OCI-LY1 (cell line): ENCODE results near the gene DCAF4.

ENCODE experiments used
- H2AFZ ChIP-seq: fragments of 200-600 bp; sonication (generic), shearing (Covaris generic); 2 replicates; pipeline ENCODE4 v1.6.0; 2014; ENCODE audit warnings: antibody characterized with exemption, mild to moderate bottlenecking, low read length
- H3F3A ChIP-seq: fragments of 200-600 bp; sonication (generic), shearing (Covaris generic); 2 replicates; pipeline ENCODE4 v1.6.0; 2014; ENCODE audit warnings: mild to moderate bottlenecking, antibody characterized with exemption, low read length, moderate library complexity; ENCODE audit not compliant: insufficient read depth
- H3K27ac ChIP-seq: fragments of 200-600 bp; sonication (generic); 2 replicates; pipeline ENCODE4 v1.5.1; 2014; ENCODE audit warnings: low read length, mixed run types, mild to moderate bottlenecking, low read depth; ENCODE audit not compliant: poor library complexity, severe bottlenecking
- H3K27me3 ChIP-seq: fragments of 200-600 bp; sonication (generic); 2 replicates; pipeline ENCODE4 v1.6.0; 2014; ENCODE audit warnings: antibody characterized with exemption, mild to moderate bottlenecking, low read length, moderate library complexity; ENCODE audit not compliant: insufficient read depth
- H3K36me3 ChIP-seq: fragments of 200-600 bp; sonication (generic); 2 replicates; pipeline ENCODE4 v1.6.1; 2014; ENCODE audit warnings: mild to moderate bottlenecking, antibody characterized with exemption, low read length, moderate library complexity, mixed read lengths; ENCODE audit not compliant: insufficient read depth
- H3K4me1 ChIP-seq: fragments of 200-600 bp; sonication (generic); 2 replicates; pipeline ENCODE4 v1.5.1; 2014; ENCODE audit warnings: mild to moderate bottlenecking, low read length, moderate library complexity; ENCODE audit not compliant: insufficient read depth, severe bottlenecking
- H3K4me2 ChIP-seq: fragments of 200-600 bp; sonication (generic), shearing (Covaris generic); 2 replicates; pipeline ENCODE4 v1.6.1; 2014; ENCODE audit warnings: low read length
- H3K4me3 ChIP-seq: fragments of 200-600 bp; sonication (generic); 2 replicates; pipeline ENCODE4 v1.5.1; 2014; ENCODE audit warnings: low read length, low read depth, mild to moderate bottlenecking, mixed read lengths; ENCODE audit not compliant: poor library complexity, severe bottlenecking
- H3K79me2 ChIP-seq: fragments of 200-600 bp; shearing (Covaris generic); 2 replicates; pipeline ENCODE4 v1.6.1; 2016; ENCODE audit warnings: mixed run types, low read length, mixed read lengths; ENCODE audit not compliant: insufficient read depth
- H3K9ac ChIP-seq: fragments of 200-600 bp; sonication (generic), shearing (Covaris generic); 2 replicates; pipeline ENCODE4 v1.6.1; 2014; ENCODE audit warnings: mild to moderate bottlenecking, low read length, mixed read lengths
- H3K9me2 ChIP-seq: fragments of 200-600 bp; sonication (generic), shearing (Covaris generic); 2 replicates; pipeline ENCODE4 v1.6.1; 2014; ENCODE audit warnings: low read depth, mild to moderate bottlenecking, low read length, mixed read lengths
- H3K9me3 ChIP-seq: fragments of 200-600 bp; shearing (Covaris generic); 2 replicates; pipeline ENCODE4 v1.6.1; 2014; ENCODE audit warnings: low read length, mixed read lengths
- H4K20me1 ChIP-seq: fragments of 200-600 bp; sonication (generic), shearing (Covaris generic); 2 replicates; pipeline ENCODE4 v1.6.0; 2016; ENCODE audit warnings: mild to moderate bottlenecking, low read length; ENCODE audit not compliant: insufficient read depth
- CTCF ChIP-seq: fragments of 200-600 bp; sonication (generic), shearing (Covaris generic); IDR thresholded peaks from 2 replicates; pipeline ENCODE4 v1.5.1; 2017; ENCODE audit warnings: mild to moderate bottlenecking, antibody characterized with exemption, low read length, moderate library complexity, mixed read lengths
- EZH2 ChIP-seq: fragments of 200-600 bp; sonication (generic), shearing (Covaris generic); IDR thresholded peaks from 2 replicates; pipeline ENCODE4 v1.8.0; 2017; ENCODE audit warnings: borderline replicate concordance, mixed run types, mild to moderate bottlenecking, antibody characterized with exemption, low read length, moderate library complexity, mixed read lengths

Gene DCAF4

GRCh38 chr14:72928872-72929271 is 2.6 kb downstream of the DCAF4 start:
- Histone ChIP-seq H3F3A (no peaks in the 10 kb centered on the region), H3K36me3 (no peaks in the 10 kb centered on the region), H3K4me2 (no peak overlapping the region), H2AFZ (no peak overlapping the region), H3K9me2 (no peaks in the 10 kb centered on the region), H4K20me1 (no peaks in the 10 kb centered on the region), H3K27ac (no peak overlapping the region), H3K4me3 (no peak overlapping the region), H3K79me2 (peaks cover 17% of the 10 kb centered on the region), H3K9me3 (no peaks in the 10 kb centered on the region), H3K27me3 (no peaks in the 10 kb centered on the region), H3K9ac (no peak overlapping the region), H3K4me1 (peaks cover 12% of the 10 kb centered on the region)
- TF ChIP-seq CTCF = no peak
- TF ChIP-seq EZH2 = no peak

GRCh38 chr14:72929316-72930080 is 3.2 kb downstream of the DCAF4 start:
- Histone ChIP-seq H3K4me3 (no peak overlapping the region), H3K27ac (no peak overlapping the region), H3K4me2 (no peak overlapping the region), H3K9ac (no peak overlapping the region), H3K36me3 (no peaks in the 10 kb centered on the region), H3K27me3 (no peaks in the 10 kb centered on the region), H4K20me1 (no peaks in the 10 kb centered on the region), H2AFZ (no peak overlapping the region), H3K4me1 (peaks cover 12% of the 10 kb centered on the region), H3K79me2 (peaks cover 17% of the 10 kb centered on the region), H3K9me2 (no peaks in the 10 kb centered on the region), H3K9me3 (no peaks in the 10 kb centered on the region), H3F3A (no peaks in the 10 kb centered on the region)
- TF ChIP-seq EZH2 = no peak
- TF ChIP-seq CTCF = no peak

- TF ChIP-seq EZH2 (no peak), CTCF (no peak)
- Histone ChIP-seq H3F3A (no peaks in the 10 kb centered on the region), H3K4me3 (no peak overlapping the region), H3K27ac (no peak overlapping the region), H3K27me3 (no peaks in the 10 kb centered on the region), H3K79me2 (peaks cover 17% of the 10 kb centered on the region), H4K20me1 (no peaks in the 10 kb centered on the region), H3K9me3 (no peaks in the 10 kb centered on the region), H3K4me2 (no peak overlapping the region), H3K9me2 (no peaks in the 10 kb centered on the region), H3K4me1 (peaks cover under 1% of the 10 kb centered on the region), H2AFZ (no peak overlapping the region), H3K9ac (no peak overlapping the region), H3K36me3 (peaks cover 2% of the 10 kb centered on the region)
Observed at GRCh38 chr14:72932893-72933292, 6.6 kb downstream of the DCAF4 start.
